Naive B cell (primary cell): ENCODE data around the gene SYCP1. TPM values are rescaled to one million over a fixed set of nuclear protein-coding genes. Genes with fewer than 3 reads are reported as not detected.
A peak's percentile ranks its signal among the peaks of the same experiment; 100 is the strongest.
"Not testable (repeated sequence)": the region's sequence is repeated elsewhere in the genome, so short reads cannot be mapped to it uniquely, and the experiment has no call there.

ENCODE experiments used
- ATAC-seq, 2 donors: fragments of 150-1000 bp; cut with Tn5 transposase; 2 replicates each; pipeline ENCODE4 v1.10.0; 2021; ENCODE audit warnings: low read depth in 2 of 2, mild to moderate bottlenecking in 2 of 2, moderate library complexity in 2 of 2
- DNase-seq: peaks from one replicate; pipeline ENCODE4 v3.0.0; 2022
- H3K27ac Mint-ChIP-seq, 6 donors: one replicate each; pipeline ENCODE4 v1.8.0; 2020 to 2022; ENCODE audit warnings: mild to moderate bottlenecking in 6 of 6, mixed read lengths in 6 of 6, moderate library complexity in 5 of 6, inconsistent platforms in 2 of 6
- H3K27me3 Mint-ChIP-seq, 3 donors: one replicate each; pipeline ENCODE4 v1.8.0; 2021 to 2022; ENCODE audit warnings: mixed read lengths in 3 of 3, mild to moderate bottlenecking in 1 of 3
- H3K36me3 Mint-ChIP-seq, 2 donors: one replicate each; pipeline ENCODE4 v1.8.0; 2020 to 2022; ENCODE audit warnings: mixed read lengths in 2 of 2, inconsistent platforms in 1 of 2, mild to moderate bottlenecking in 1 of 2
- H3K4me1 Mint-ChIP-seq, 3 donors: one replicate each; pipeline ENCODE4 v1.8.0; 2020 to 2022; ENCODE audit warnings: mixed read lengths in 3 of 3, inconsistent platforms in 1 of 3, mild to moderate bottlenecking in 1 of 3, moderate library complexity in 1 of 3
- H3K4me3 Mint-ChIP-seq, 8 donors: one replicate each; pipeline ENCODE4 v1.8.0; 2020 to 2022; ENCODE audit warnings: mild to moderate bottlenecking in 8 of 8, mixed read lengths in 8 of 8, moderate library complexity in 8 of 8, inconsistent platforms in 2 of 8
- H3K9me3 Mint-ChIP-seq, 7 donors: one replicate each; pipeline ENCODE4 v1.8.0; 2020 to 2022; ENCODE audit warnings: mixed read lengths in 7 of 7, mild to moderate bottlenecking in 5 of 7, inconsistent platforms in 2 of 7, moderate library complexity in 1 of 7
- polyA plus RNA-seq, 6 donors: library from polyadenylated mRNA; unstranded; fragments of 300-500 nt; fragmentation: Illumina TruSeq; gene quantifications; one replicate each; pipeline ENCODE4 v1.2.3, GENCODE V29; 2021; ENCODE audit warnings: low read depth in 6 of 6

SYCP1 gene
- polyA plus RNA-seq, 6 donors from 2014 or later: not detected

GRCh38 chr1:114892194-114892918 lies 37.7 kb downstream of the SYCP1 start:
- ATAC-seq (no peak), DNase-seq (no peak)
- H3K36me3 Mint-ChIP-seq: no peaks in the 10 kb centered on the region
- H3K9me3 Mint-ChIP-seq: peaks cover 0 to 6% (median 0%) of the 10 kb centered on the region in 7 donors
- H3K27me3 Mint-ChIP-seq: peaks cover 8 to 32% (median 26%) of the 10 kb centered on the region in 3 donors
- H3K27ac Mint-ChIP-seq: no peak overlapping the region
- H3K4me1 Mint-ChIP-seq: no peaks in the 10 kb centered on the region
- H3K4me3 Mint-ChIP-seq: no peak overlapping the region

GRCh38 chr1:114896795-114897194 lies 42.1 kb downstream of the SYCP1 start:
- Mint-ChIP-seq H3K4me3 (no peak overlapping the region), H3K4me1 (no peaks in the 10 kb centered on the region), H3K36me3 (no peaks in the 10 kb centered on the region), H3K27me3 (peaks cover 8 to 36% (median 23%) of the 10 kb centered on the region in 3 donors), H3K9me3 (no peaks in the 10 kb centered on the region), H3K27ac (no peak overlapping the region)
- ATAC-seq (no peak), DNase-seq (no peak)

- peaks cover 0 to 15% (median 1%) of the 10 kb centered on the region in 7 donors for H3K9me3 Mint-ChIP-seq
- no peaks in the 10 kb centered on the region for H3K36me3 Mint-ChIP-seq
- DNase-seq (no peak), ATAC-seq (no peak)
- H3K27ac Mint-ChIP-seq: no peak overlapping the region
- H3K27me3 Mint-ChIP-seq: peaks cover 0 to 12% (median 10%) of the 10 kb centered on the region in 3 donors
- H3K4me3 Mint-ChIP-seq: no peak overlapping the region
- no peaks in the 10 kb centered on the region for H3K4me1 Mint-ChIP-seq
Measured at GRCh38 chr1:114901814-114902213, 47.2 kb downstream of the SYCP1 start.

GRCh38 chr1:114902343-114902742 lies 47.7 kb downstream of the SYCP1 start:
- Mint-ChIP-seq H3K4me1 (no peaks in the 10 kb centered on the region), H3K36me3 (no peaks in the 10 kb centered on the region), H3K4me3 (no peak overlapping the region), H3K9me3 (peaks cover 0 to 15% (median 1%) of the 10 kb centered on the region in 7 donors), H3K27ac (no peak overlapping the region), H3K27me3 (peaks cover 0 to 10% (median 8%) of the 10 kb centered on the region in 3 donors)
- ATAC-seq: no peak
- no peak for DNase-seq

DNA sequence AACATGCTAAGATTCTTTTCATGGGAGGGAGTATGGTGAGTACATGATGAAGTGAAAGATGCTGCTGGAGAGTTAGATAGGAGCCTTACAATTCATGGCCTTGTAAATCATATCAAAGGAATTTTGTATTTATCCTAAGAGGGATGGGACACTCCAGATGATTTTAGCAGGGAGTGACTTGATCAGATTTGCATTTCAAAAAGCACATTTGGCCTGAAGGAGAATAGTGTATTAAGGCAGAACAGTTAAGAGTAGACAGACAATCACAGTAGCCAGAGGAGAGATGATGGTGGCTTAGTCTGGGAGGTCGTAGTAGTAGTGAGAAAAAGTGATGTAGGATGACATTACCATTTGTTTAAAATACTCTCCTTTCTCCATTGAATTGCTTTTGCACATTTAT lies 48.8 kb downstream of the SYCP1 start:
- peaks cover 0 to 15% (median 6%) of the 10 kb centered on the region in 3 donors for H3K27me3 Mint-ChIP-seq
- no peaks in the 10 kb centered on the region for H3K4me1 Mint-ChIP-seq
- H3K27ac Mint-ChIP-seq: no peak overlapping the region
- DNase-seq: no peak
- ATAC-seq: no peak
- no peaks in the 10 kb centered on the region for H3K36me3 Mint-ChIP-seq
- no peak overlapping the region for H3K4me3 Mint-ChIP-seq
- peaks cover 0 to 15% (median 1%) of the 10 kb centered on the region in 7 donors for H3K9me3 Mint-ChIP-seq

GRCh38 chr1:114915720-114916119 lies 61.1 kb downstream of the SYCP1 start:
- H3K4me3 Mint-ChIP-seq, H3K4me1 Mint-ChIP-seq, DNase-seq, H3K36me3 Mint-ChIP-seq, H3K9me3 Mint-ChIP-seq, ATAC-seq, H3K27ac Mint-ChIP-seq: not testable (repeated sequence)
- H3K27me3 Mint-ChIP-seq: peaks cover 3 to 27% (median 13%) of the 10 kb centered on the region in 3 donors

DNA sequence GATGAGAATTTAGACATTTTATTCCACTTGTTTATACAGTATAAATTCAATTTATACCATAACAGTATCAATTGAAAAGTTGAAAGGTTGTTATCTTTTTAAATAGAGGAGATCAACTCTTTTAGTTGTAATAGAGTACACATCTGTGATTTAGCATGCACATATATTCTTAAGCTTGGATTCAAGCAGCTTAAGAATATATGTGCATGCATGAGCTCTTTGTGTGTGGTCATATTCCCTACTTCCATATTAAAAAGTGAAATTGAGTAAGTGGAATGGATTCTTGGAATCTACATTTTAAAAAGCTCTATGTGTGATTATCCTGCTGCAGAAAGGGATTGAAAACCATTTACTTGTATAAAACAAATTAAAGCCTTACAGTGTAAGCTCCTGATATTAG lies 71.9 kb downstream of the SYCP1 start:
- peaks cover 14 to 25% (median 14%) of the 10 kb centered on the region in 3 donors for H3K27me3 Mint-ChIP-seq
- peaks cover 4 to 28% (median 7%) of the 10 kb centered on the region in 7 donors for H3K9me3 Mint-ChIP-seq
- no peaks in the 10 kb centered on the region for H3K4me1 Mint-ChIP-seq
- H3K36me3 Mint-ChIP-seq: peaks cover 4 to 8% of the 10 kb centered on the region in 2 donors
- H3K4me3 Mint-ChIP-seq: no peak overlapping the region
- ATAC-seq (no peak), DNase-seq (no peak)
- H3K27ac Mint-ChIP-seq: no peak overlapping the region

DNA sequence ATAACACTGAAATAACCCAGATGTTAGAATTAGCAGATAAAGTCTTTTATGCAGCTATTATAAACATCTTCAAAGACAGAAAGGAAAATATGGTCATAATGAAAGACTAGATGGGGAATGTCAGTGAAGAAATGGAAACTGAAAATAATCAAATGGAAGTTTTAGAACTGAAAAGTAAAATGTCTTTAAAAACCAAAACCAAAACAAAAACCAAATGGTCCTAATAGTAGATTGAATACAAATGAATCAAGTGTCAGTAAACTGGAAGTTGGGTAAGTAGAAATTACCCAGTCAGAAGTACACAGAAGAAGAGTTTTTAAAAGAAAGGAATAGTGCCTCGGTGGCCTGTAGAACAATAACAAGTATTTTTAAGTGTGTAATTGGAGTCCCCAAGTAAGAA lies 72.7 kb downstream of the SYCP1 start:
- DNase-seq (no peak), ATAC-seq (no peak)
- H3K27ac Mint-ChIP-seq: no peak overlapping the region
- peaks cover 4 to 8% of the 10 kb centered on the region in 2 donors for H3K36me3 Mint-ChIP-seq
- H3K4me1 Mint-ChIP-seq: no peaks in the 10 kb centered on the region
- peaks cover 4 to 36% (median 12%) of the 10 kb centered on the region in 7 donors for H3K9me3 Mint-ChIP-seq
- no peak overlapping the region for H3K4me3 Mint-ChIP-seq
- peaks cover 14 to 22% (median 14%) of the 10 kb centered on the region in 3 donors for H3K27me3 Mint-ChIP-seq

GRCh38 chr1:114956570-114956969 lies 101.9 kb downstream of the SYCP1 start:
- Mint-ChIP-seq H3K27me3 (peaks cover 17 to 33% (median 25%) of the 10 kb centered on the region in 3 donors), H3K4me1 (no peaks in the 10 kb centered on the region), H3K9me3 (peaks cover 0 to 9% (median 5%) of the 10 kb centered on the region in 7 donors), H3K4me3 (no peak overlapping the region), H3K27ac (no peak overlapping the region), H3K36me3 (no peaks in the 10 kb centered on the region)
- ATAC-seq (no peak), DNase-seq (no peak)

GRCh38 chr1:114959423-114959822 lies 104.8 kb downstream of the SYCP1 start:
- no peaks in the 10 kb centered on the region for H3K36me3 Mint-ChIP-seq
- no peak overlapping the region for H3K27ac Mint-ChIP-seq
- no peaks in the 10 kb centered on the region for H3K4me1 Mint-ChIP-seq
- H3K4me3 Mint-ChIP-seq: no peak overlapping the region
- peaks cover 17 to 40% (median 19%) of the 10 kb centered on the region in 3 donors for H3K27me3 Mint-ChIP-seq
- ATAC-seq: no peak
- DNase-seq: no peak
- peaks cover 0 to 16% (median 8%) of the 10 kb centered on the region in 7 donors for H3K9me3 Mint-ChIP-seq

- H3K27ac Mint-ChIP-seq: no peak overlapping the region
- peaks cover 4% of the 10 kb centered on the region in 2 donors for H3K36me3 Mint-ChIP-seq
- H3K9me3 Mint-ChIP-seq: peaks cover 0 to 5% (median 4%) of the 10 kb centered on the region in 7 donors
- no peaks in the 10 kb centered on the region for H3K4me1 Mint-ChIP-seq
- ATAC-seq: no peak
- peaks cover 9 to 31% (median 21%) of the 10 kb centered on the region in 3 donors for H3K27me3 Mint-ChIP-seq
- no peak overlapping the region for H3K4me3 Mint-ChIP-seq
- DNase-seq: no peak
Measured at GRCh38 chr1:114976891-114977290, 122.2 kb downstream of the SYCP1 start.

DNA sequence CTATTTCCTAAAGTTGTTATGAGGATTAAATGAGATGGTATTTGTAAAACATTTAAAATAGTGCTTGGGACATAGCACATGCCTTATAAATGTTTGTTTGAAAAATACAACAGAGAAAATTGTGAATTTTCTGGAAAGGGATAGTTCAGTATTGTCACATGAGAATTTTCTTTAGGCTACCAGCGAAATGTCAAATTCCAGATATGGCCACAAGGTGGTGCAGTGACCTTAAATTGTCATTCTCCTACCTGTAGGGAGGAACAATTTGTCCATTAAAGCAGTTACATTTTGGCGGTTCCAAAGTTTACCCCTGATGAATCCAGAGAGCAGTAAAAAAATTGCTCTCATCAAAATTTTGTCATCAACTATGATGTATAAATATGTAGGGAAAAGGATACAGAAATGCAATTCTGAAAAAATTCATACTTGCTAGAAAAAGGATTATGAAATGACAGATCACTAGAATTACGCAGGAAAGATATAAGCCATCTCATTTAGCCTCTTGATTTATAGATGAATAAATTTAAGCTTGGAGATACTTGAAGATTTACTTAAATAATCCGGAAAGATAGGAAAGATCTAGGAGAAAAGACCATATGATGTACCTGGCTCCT lies 124.7 kb downstream of the SYCP1 start:
- Mint-ChIP-seq H3K27ac (no peak overlapping the region), H3K4me3 (no peak overlapping the region), H3K4me1 (no peaks in the 10 kb centered on the region), H3K9me3 (peaks cover 6 to 24% (median 15%) of the 10 kb centered on the region in 7 donors), H3K27me3 (peaks cover 15 to 40% (median 27%) of the 10 kb centered on the region in 3 donors), H3K36me3 (peaks cover 14 to 16% of the 10 kb centered on the region in 2 donors)
- no peak for ATAC-seq
- DNase-seq: peak; percentile 28

DNA sequence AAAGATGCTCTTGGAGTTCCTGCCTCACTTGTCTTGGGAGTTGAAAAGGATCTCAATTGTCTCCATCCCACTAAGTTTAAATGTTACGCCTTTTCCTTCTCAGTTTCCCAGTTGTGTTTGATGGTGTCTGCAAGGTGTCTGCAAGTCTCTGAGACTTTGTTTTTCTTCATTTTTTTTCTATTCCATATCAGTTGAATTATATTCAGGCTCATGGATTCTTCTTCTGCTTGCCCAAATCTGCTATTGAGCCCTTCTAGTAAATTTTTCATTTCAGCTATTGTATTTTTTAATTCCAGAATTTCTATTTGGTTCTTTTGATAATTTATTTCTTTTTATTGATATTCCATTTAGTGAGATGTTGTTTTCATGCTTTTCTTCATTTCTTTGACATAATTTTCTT lies 127.6 kb downstream of the SYCP1 start:
- peaks cover 14 to 16% of the 10 kb centered on the region in 2 donors for H3K36me3 Mint-ChIP-seq
- H3K27me3 Mint-ChIP-seq: peaks cover 6 to 22% (median 19%) of the 10 kb centered on the region in 3 donors
- H3K4me3 Mint-ChIP-seq: no peak overlapping the region
- H3K9me3 Mint-ChIP-seq: peaks cover 8 to 31% (median 18%) of the 10 kb centered on the region in 7 donors
- ATAC-seq (no peak), DNase-seq (no peak)
- no peak overlapping the region for H3K27ac Mint-ChIP-seq
- no peaks in the 10 kb centered on the region for H3K4me1 Mint-ChIP-seq

- no peak overlapping the region for H3K27ac Mint-ChIP-seq
- peaks cover 10 to 30% (median 25%) of the 10 kb centered on the region in 3 donors for H3K27me3 Mint-ChIP-seq
- no peak for ATAC-seq
- peaks cover 25 to 29% of the 10 kb centered on the region in 2 donors for H3K36me3 Mint-ChIP-seq
- peaks cover 18 to 56% (median 34%) of the 10 kb centered on the region in 7 donors for H3K9me3 Mint-ChIP-seq
- no peak for DNase-seq
- H3K4me3 Mint-ChIP-seq: no peak overlapping the region
- no peaks in the 10 kb centered on the region for H3K4me1 Mint-ChIP-seq
Measured at GRCh38 chr1:114986286-114986685, 131.6 kb downstream of the SYCP1 start.
